ENCODE measurements around the gene VPS8.

The VPS8 gene

DNA sequence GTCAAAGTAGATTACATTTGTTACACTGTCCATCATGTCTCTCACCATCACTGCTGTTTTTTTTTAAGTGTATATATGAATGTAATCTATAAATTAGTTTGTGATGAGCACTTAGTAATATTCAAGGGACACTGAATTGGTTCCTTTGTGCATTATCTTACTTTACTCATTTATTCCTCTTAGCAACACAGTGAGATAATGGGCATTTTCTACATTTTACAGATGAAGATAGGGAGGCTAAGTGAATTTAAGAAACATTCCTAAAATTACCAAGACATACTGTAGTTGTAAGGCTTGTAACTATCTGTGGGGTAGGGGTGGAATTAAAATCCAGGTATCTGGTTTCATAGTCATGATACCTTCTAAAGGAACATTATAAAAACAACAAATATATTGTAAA lies 33.9 kb downstream of the VPS8 start:
- no peaks in the 10 kb centered on the region for H3K4me1 ChIP-seq (ENCODE audit: insufficient read depth, low read length)
- no peaks in the 10 kb centered on the region for H3K9me3 ChIP-seq (ENCODE audit: control insufficient read depth, insufficient read depth, low read length)
- H3K9ac ChIP-seq (ENCODE audit: low read depth, low read length): no peak overlapping the region
- H3K36me3 ChIP-seq (ENCODE audit: insufficient read depth, low read length): no peaks in the 10 kb centered on the region

GRCh38 chr3:184846496-184846895 lies 34.5 kb downstream of the VPS8 start:
- no peak overlapping the region for H3K9ac ChIP-seq (ENCODE audit: low read depth, low read length)
- H3K4me1 ChIP-seq (ENCODE audit: insufficient read depth, low read length): no peaks in the 10 kb centered on the region
- no peaks in the 10 kb centered on the region for H3K9me3 ChIP-seq (ENCODE audit: control insufficient read depth, insufficient read depth, low read length)
- no peaks in the 10 kb centered on the region for H3K36me3 ChIP-seq (ENCODE audit: insufficient read depth, low read length)

- Histone ChIP-seq H3K4me1 (ENCODE audit: insufficient read depth, low read length) (no peaks in the 10 kb centered on the region), H3K36me3 (ENCODE audit: insufficient read depth, low read length) (peaks cover under 1% of the 10 kb centered on the region; the same call in 1 of the 2 replicates), H3K9me3 (ENCODE audit: control insufficient read depth, insufficient read depth, low read length) (no peaks in the 10 kb centered on the region), H3K9ac (ENCODE audit: low read depth, low read length) (no peak overlapping the region)
These were observed 37.0 kb downstream of the VPS8 start for GRCh38 chr3:184848934-184849333.

- H3K4me1 ChIP-seq (ENCODE audit: insufficient read depth, low read length): no peaks in the 10 kb centered on the region
- no peak overlapping the region for H3K9ac ChIP-seq (ENCODE audit: low read depth, low read length)
- no peaks in the 10 kb centered on the region for H3K9me3 ChIP-seq (ENCODE audit: control insufficient read depth, insufficient read depth, low read length)
- peaks cover 6% of the 10 kb centered on the region for H3K36me3 ChIP-seq (ENCODE audit: insufficient read depth, low read length)
These were observed 38.2 kb downstream of the VPS8 start for GRCh38 chr3:184850201-184850600.

GRCh38 chr3:184857099-184857498 lies 45.1 kb downstream of the VPS8 start:
- no peaks in the 10 kb centered on the region for H3K4me1 ChIP-seq (ENCODE audit: insufficient read depth, low read length)
- H3K36me3 ChIP-seq (ENCODE audit: insufficient read depth, low read length): peaks cover 9% of the 10 kb centered on the region
- no peaks in the 10 kb centered on the region for H3K9me3 ChIP-seq (ENCODE audit: control insufficient read depth, insufficient read depth, low read length)
- H3K9ac ChIP-seq (ENCODE audit: low read depth, low read length): no peak overlapping the region

DNA sequence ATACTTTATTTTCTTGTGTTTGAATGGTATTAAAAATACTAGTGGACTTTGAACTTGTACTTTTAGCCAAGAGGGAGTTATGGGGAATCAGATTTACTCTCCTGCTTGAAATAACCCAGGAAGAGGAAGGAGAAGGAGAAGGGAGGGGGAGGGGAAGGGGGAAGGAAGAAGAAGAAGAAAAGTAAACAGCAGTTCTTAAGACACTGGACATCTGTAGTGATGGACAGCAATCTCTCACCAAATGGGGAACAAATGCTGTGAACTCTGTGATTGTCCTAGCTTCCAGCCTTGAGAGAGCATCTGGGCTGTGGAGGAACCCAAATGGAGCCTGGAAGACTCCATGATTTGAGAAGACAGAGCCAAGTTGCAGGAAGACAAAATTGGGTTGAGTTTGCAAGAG lies 52.0 kb downstream of the VPS8 start:
- no peaks in the 10 kb centered on the region for H3K4me1 ChIP-seq (ENCODE audit: insufficient read depth, low read length)
- H3K9ac ChIP-seq (ENCODE audit: low read depth, low read length): no peak overlapping the region
- H3K36me3 ChIP-seq (ENCODE audit: insufficient read depth, low read length): no peaks in the 10 kb centered on the region
- H3K9me3 ChIP-seq (ENCODE audit: control insufficient read depth, insufficient read depth, low read length): no peaks in the 10 kb centered on the region

GRCh38 chr3:184868477-184868876 lies 56.5 kb downstream of the VPS8 start:
- Histone ChIP-seq H3K9ac (ENCODE audit: low read depth, low read length) (no peak overlapping the region), H3K4me1 (ENCODE audit: insufficient read depth, low read length) (no peaks in the 10 kb centered on the region), H3K36me3 (ENCODE audit: insufficient read depth, low read length) (no peaks in the 10 kb centered on the region), H3K9me3 (ENCODE audit: control insufficient read depth, insufficient read depth, low read length) (no peaks in the 10 kb centered on the region)

DNA sequence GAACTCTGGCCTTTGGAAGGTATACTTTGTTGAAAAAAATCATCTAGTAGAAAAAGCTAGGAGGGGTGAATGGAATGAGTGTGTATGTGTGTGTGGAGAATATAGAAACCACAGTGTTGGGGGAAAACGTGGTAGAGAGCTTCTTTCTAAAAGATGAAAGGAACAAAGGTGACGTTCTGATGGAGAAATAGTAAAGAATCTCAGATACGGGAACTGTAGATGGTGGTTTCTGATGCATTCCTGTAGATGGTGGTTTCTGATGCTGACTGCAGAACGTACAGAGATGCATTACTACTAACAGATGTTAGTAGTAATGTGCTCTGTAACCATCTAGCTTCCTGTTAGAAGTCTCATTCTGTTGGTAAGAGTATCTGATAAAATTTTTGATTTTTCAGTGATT lies 60.2 kb downstream of the VPS8 start:
- Histone ChIP-seq H3K36me3 (ENCODE audit: insufficient read depth, low read length) (peaks cover 4% of the 10 kb centered on the region; the same call in 1 of the 2 replicates), H3K9me3 (ENCODE audit: control insufficient read depth, insufficient read depth, low read length) (no peaks in the 10 kb centered on the region), H3K4me1 (ENCODE audit: insufficient read depth, low read length) (no peaks in the 10 kb centered on the region), H3K9ac (ENCODE audit: low read depth, low read length) (no peak overlapping the region)

DNA sequence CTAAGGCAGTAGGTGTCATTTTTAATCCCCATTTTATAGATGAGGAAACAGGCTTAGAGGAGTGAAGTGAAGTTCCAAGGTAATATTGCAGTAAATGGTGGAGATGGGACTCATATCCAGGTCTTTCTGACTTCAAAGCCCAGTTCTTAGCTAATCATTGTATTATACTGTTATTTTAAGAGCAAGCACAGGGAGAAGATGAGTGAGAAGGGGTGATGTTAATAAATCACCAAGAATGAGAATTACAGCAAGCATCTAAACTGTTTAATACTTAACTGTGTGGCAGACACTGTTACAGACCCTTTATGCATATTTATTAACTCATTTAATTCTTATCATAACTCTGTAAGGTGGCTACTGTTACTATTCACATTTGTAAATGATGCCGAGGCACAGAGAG lies 61.2 kb downstream of the VPS8 start:
- peaks cover 4% of the 10 kb centered on the region; the same call in 1 of the 2 replicates for H3K36me3 ChIP-seq (ENCODE audit: insufficient read depth, low read length)
- no peaks in the 10 kb centered on the region for H3K9me3 ChIP-seq (ENCODE audit: control insufficient read depth, insufficient read depth, low read length)
- no peak overlapping the region for H3K9ac ChIP-seq (ENCODE audit: low read depth, low read length)
- H3K4me1 ChIP-seq (ENCODE audit: insufficient read depth, low read length): no peaks in the 10 kb centered on the region

DNA sequence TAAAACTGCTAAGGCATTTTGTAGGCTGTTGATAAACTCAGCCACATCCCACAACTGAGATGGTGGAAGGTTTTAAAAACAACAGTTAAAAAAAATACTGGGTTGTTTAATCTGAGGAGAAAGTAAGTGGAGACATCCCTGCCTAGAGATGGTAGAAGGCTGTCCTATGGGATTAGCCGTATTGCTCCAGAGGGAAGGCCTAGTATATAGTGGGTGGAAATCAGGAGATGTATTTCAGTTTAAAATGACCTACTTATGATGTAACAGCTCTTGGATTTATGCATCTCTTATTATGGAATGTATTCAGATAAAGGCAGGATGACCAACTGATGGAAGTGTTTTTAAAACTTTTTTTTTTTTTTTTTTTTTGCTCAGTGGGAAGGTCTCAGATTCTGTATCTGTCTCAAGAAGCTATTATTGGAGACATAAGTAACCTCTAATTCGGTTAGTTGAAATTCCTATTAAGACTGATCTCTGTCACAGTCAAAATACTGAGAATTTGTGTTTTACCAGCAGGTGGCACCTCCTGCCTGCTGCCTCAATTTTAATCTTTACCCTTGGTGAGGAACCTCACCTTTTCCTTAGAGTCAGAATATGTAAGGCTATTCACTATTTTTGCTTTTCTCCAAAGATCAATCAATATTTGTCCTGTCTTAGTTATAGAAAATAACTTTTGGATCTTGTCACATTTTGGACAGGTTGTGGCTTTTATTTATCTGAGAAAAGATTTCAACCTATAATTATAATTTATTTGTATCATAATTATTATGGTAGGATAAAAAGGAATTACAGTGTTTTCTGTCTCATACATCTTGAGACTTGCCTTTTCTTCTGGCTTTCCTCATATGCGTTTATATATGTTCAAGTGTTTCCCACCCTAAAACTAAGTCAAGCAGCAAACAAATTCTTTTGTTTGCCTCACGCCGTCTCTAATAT lies 63.0 kb downstream of the VPS8 start:
- H3K9ac ChIP-seq (ENCODE audit: low read depth, low read length): no peak overlapping the region

DNA sequence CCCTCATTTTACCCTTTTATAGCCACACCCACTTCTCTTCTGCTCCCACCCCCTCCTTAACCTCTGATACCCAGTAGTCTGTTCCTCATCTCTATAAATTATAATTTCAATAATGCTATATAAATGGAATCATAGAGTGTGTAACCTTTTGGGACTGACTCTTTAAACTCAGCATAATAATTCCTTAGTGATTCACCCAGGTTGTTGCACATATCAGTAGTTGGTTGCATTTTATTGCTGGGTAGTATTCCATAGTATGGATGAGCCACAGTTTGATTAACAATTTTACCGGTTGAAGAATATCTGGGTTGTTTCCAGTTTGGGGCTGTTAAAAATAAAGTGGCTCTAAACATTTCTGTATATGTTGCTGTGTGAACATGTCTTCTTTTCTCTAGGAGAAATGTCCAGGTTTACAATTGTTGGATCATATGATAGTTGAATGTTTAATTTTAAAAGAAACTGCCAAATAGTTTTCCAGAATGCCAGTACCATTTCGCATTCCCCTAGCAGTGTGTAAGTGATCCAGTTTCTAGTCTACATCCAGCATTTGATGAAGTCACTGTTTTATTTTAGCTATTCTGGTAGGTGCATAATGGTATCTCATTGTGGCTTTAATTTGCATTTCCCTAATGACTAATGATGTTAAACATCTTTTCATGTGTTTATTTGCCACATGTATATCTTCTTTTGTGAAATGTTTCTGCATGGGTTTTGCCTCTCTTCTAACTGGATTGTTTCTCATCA lies 68.5 kb downstream of the VPS8 start:
- H3K36me3 ChIP-seq (ENCODE audit: insufficient read depth, low read length): peaks cover 4% of the 10 kb centered on the region; the same call in 1 of the 2 replicates
- no peaks in the 10 kb centered on the region for H3K9me3 ChIP-seq (ENCODE audit: control insufficient read depth, insufficient read depth, low read length)
- peaks cover 4% of the 10 kb centered on the region; the same call in 1 of the 2 replicates for H3K4me1 ChIP-seq (ENCODE audit: insufficient read depth, low read length)
- no peak overlapping the region for H3K9ac ChIP-seq (ENCODE audit: low read depth, low read length)

More for the DNA sequence above, 63.0 kb downstream of the VPS8 start:
- Histone ChIP-seq H3K36me3 (ENCODE audit: insufficient read depth, low read length) (peaks cover 4% of the 10 kb centered on the region; the same call in 1 of the 2 replicates), H3K4me1 (ENCODE audit: insufficient read depth, low read length) (no peaks in the 10 kb centered on the region), H3K9me3 (ENCODE audit: control insufficient read depth, insufficient read depth, low read length) (no peaks in the 10 kb centered on the region)

- no peak overlapping the region for H3K9ac ChIP-seq (ENCODE audit: low read depth, low read length)
These were observed 72.5 kb downstream of the VPS8 start for GRCh38 chr3:184884359-184885017.

DNA sequence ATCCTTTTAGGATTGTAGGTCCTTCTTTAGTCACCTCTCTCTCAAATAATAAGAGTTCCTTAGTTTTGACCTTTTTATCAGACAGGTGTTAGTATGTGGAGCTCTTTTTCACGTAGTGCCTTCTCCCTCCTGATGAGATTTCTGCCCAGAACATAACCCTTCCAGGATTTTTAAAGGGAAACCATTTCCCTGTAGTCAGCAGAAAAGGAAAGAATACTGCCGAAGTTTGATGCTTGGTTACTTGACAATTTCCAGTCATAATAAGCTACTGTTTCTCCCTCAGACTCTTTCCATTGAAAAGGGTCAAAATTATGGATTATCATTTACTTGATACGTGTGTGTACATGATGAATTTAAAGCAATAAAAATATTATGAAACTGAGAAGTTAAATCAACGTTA lies 73.1 kb downstream of the VPS8 start:
- no peaks in the 10 kb centered on the region for H3K9me3 ChIP-seq (ENCODE audit: control insufficient read depth, insufficient read depth, low read length)
- H3K9ac ChIP-seq (ENCODE audit: low read depth, low read length): no peak overlapping the region
- peaks cover 4% of the 10 kb centered on the region; the same call in 1 of the 2 replicates for H3K4me1 ChIP-seq (ENCODE audit: insufficient read depth, low read length)
- no peaks in the 10 kb centered on the region for H3K36me3 ChIP-seq (ENCODE audit: insufficient read depth, low read length)

More at GRCh38 chr3:184884359-184885017, 72.5 kb downstream of the VPS8 start:
- Histone ChIP-seq H3K9me3 (ENCODE audit: control insufficient read depth, insufficient read depth, low read length) (no peaks in the 10 kb centered on the region), H3K4me1 (ENCODE audit: insufficient read depth, low read length) (peaks cover 4% of the 10 kb centered on the region; the same call in 1 of the 2 replicates), H3K36me3 (ENCODE audit: insufficient read depth, low read length) (no peaks in the 10 kb centered on the region)

DNA sequence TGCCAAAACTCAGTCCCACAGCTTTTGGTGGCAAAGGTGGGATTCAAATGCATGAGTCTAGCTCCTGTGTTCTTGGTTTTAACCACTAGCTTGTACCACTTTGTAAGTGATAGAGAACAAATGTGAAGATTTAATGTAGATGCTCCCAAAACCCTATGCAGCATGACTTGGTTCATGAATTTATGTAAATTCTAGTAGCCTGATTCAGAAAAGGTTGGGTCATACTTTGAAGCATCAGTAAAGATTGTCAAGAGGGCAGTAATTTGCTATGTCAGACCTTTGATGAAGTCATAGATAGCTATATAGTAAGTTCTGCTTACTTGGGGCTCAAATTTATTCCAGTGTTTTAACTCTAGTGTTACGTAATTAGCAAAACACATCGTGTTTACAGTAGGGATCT lies 75.6 kb downstream of the VPS8 start:
- Histone ChIP-seq H3K36me3 (ENCODE audit: insufficient read depth, low read length) (no peaks in the 10 kb centered on the region), H3K9me3 (ENCODE audit: control insufficient read depth, insufficient read depth, low read length) (no peaks in the 10 kb centered on the region), H3K9ac (ENCODE audit: low read depth, low read length) (no peak overlapping the region), H3K4me1 (ENCODE audit: insufficient read depth, low read length) (no peaks in the 10 kb centered on the region)

All from ES-I3 (cell line).